HG02943 (cell line): ENCODE data around the gene CCNY.

ENCODE experiments used
- ATAC-seq: cut with Tn5 transposase; IDR thresholded peaks from one replicate; pipeline ENCODE4 v1.9.1; 2021; ENCODE audit warnings: mild to moderate bottlenecking, low read depth, moderate library complexity; ENCODE audit not compliant: unreplicated experiment

Gene CCNY

GRCh38 chr10:35379226-35380137 lies 43.2 kb downstream of the CCNY start:
- ATAC-seq: peak; percentile 62

GRCh38 chr10:35382096-35382495 lies 45.8 kb downstream of the CCNY start:
- ATAC-seq: no peak

GRCh38 chr10:35384265-35384868 lies 48.1 kb downstream of the CCNY start:
- no peak for ATAC-seq

GRCh38 chr10:35386594-35387174 lies 50.4 kb downstream of the CCNY start:
- no peak for ATAC-seq

- ATAC-seq: no peak
Measured at GRCh38 chr10:35387768-35388167, 51.5 kb downstream of the CCNY start.

GRCh38 chr10:35388197-35388596 lies 51.9 kb downstream of the CCNY start:
- no peak for ATAC-seq

GRCh38 chr10:35388682-35389081 lies 52.4 kb downstream of the CCNY start:
- no peak for ATAC-seq

- ATAC-seq: no peak
Measured at GRCh38 chr10:35390161-35390840, 54.0 kb downstream of the CCNY start.

GRCh38 chr10:35390843-35391152 lies 54.5 kb downstream of the CCNY start:
- no peak for ATAC-seq

GRCh38 chr10:35391153-35391953 lies 55.0 kb downstream of the CCNY start:
- no peak for ATAC-seq

- ATAC-seq: no peak
Measured at GRCh38 chr10:35391954-35392262, 55.6 kb downstream of the CCNY start.

- ATAC-seq: no peak
Measured at GRCh38 chr10:35392482-35393228, 56.3 kb downstream of the CCNY start.

GRCh38 chr10:35394411-35394851 lies 58.1 kb downstream of the CCNY start:
- no peak for ATAC-seq

GRCh38 chr10:35394934-35395333 lies 58.6 kb downstream of the CCNY start:
- no peak for ATAC-seq

GRCh38 chr10:35396560-35397434 lies 60.5 kb downstream of the CCNY start:
- no peak for ATAC-seq

- ATAC-seq: no peak
Measured at GRCh38 chr10:35397953-35398352, 61.6 kb downstream of the CCNY start.

- ATAC-seq: no peak
Measured at GRCh38 chr10:35398355-35398754, 62.0 kb downstream of the CCNY start.

- no peak for ATAC-seq
Measured at GRCh38 chr10:35398908-35399307, 62.6 kb downstream of the CCNY start.
